Measurements from ENCODE around the gene CAMK1G. TPM values are rescaled to one million over a fixed set of nuclear protein-coding genes. Genes with fewer than 3 reads are reported as not detected.
A peak's percentile ranks its signal among the peaks of the same experiment; 100 is the strongest.

Gene CAMK1G
- polyA plus RNA-seq, 1 donor (not counting 4 experiments of a cell fraction or from before 2014, with no cell fraction given), result not detected

- FAIRE-seq, result no peak
- no peak overlapping the region for H3K27ac ChIP-seq (ENCODE audit: control insufficient read depth, insufficient read depth, low read length)
- H2AFZ ChIP-seq (ENCODE audit: control insufficient read depth, low read length), result no peak overlapping the region
- no peak overlapping the region for H3K9ac ChIP-seq (ENCODE audit: control insufficient read depth, extremely low read depth, insufficient read depth, low read length)
- H4K20me1 ChIP-seq (ENCODE audit: control insufficient read depth, extremely low read depth, insufficient read depth, low read length), result peaks cover 94% of the 10 kb centered on the region
- H3K36me3 ChIP-seq (ENCODE audit: control insufficient read depth in 2 of 2, extremely low read depth in 1 of 2, insufficient read depth in 2 of 2, low read length in 2 of 2), result peaks cover 82 to 100% of the 10 kb centered on the region in 2 experiments
- no peak overlapping the region for H3K4me2 ChIP-seq (ENCODE audit: control insufficient read depth, extremely low read depth, insufficient read depth, low read depth, low read length)
- H3K79me2 ChIP-seq (ENCODE audit: control insufficient read depth, insufficient read depth, low read length), result no peaks in the 10 kb centered on the region
- no peaks in the 10 kb centered on the region for H3K9me1 ChIP-seq (ENCODE audit: control insufficient read depth, extremely low read depth, insufficient read depth, low read length)
- peak; percentile 36 for DNase-seq (ENCODE audit: low read depth, low spot score)
- H3K4me1 ChIP-seq (ENCODE audit: control insufficient read depth, extremely low read depth, insufficient read depth, low read length), result no peaks in the 10 kb centered on the region
- H3K27me3 ChIP-seq (ENCODE audit: control insufficient read depth, extremely low read depth, insufficient read depth, low read length), result no peaks in the 10 kb centered on the region
- no peaks in the 10 kb centered on the region for H3K9me3 ChIP-seq (ENCODE audit: control insufficient read depth, low read depth, low read length)
- dilution Hi-C loops (cut with MboI; ENCODE audit: extremely low pct_ligation_motif_present, low sequenced_read_pairs), result no loop called here
- H3K4me3 ChIP-seq (ENCODE audit: control insufficient read depth in 2 of 3, extremely low read depth in 1 of 3, insufficient read depth in 2 of 3, low read depth in 1 of 3, low read length in 3 of 3), result no peak overlapping the region
- TF ChIP-seq CTCF (optimal IDR thresholded peaks at IDR 0.05 in 1 of 3, IDR thresholded peaks at IDR 0.05 in 1 of 3, conservative IDR thresholded peaks at IDR 0.05 in 1 of 3; ENCODE audit: extremely low read depth in 1 of 3, insufficient read depth in 2 of 3, low read length in 3 of 3) (no peak), EZH2 (IDR thresholded peaks at IDR 0.05; ENCODE audit: low read length) (no peak)
These were observed 37.8 kb downstream of the CAMK1G start for GRCh38 chr1:209621286-209621685.

GRCh38 chr1:209621741-209622655 lies 38.5 kb downstream of the CAMK1G start:
- FAIRE-seq (peak; percentile 44), DNase-seq (ENCODE audit: low read depth, low spot score) (peak; percentile 36)
- Histone ChIP-seq H3K79me2 (ENCODE audit: control insufficient read depth, insufficient read depth, low read length) (no peaks in the 10 kb centered on the region), H3K9ac (ENCODE audit: control insufficient read depth, extremely low read depth, insufficient read depth, low read length) (no peak overlapping the region), H3K36me3 (ENCODE audit: control insufficient read depth in 2 of 2, extremely low read depth in 1 of 2, insufficient read depth in 2 of 2, low read length in 2 of 2) (peaks cover 80 to 100% of the 10 kb centered on the region in 2 experiments), H3K27ac (ENCODE audit: control insufficient read depth, insufficient read depth, low read length) (no peak overlapping the region), H3K9me3 (ENCODE audit: control insufficient read depth, low read depth, low read length) (no peaks in the 10 kb centered on the region), H3K9me1 (ENCODE audit: control insufficient read depth, extremely low read depth, insufficient read depth, low read length) (no peaks in the 10 kb centered on the region), H4K20me1 (ENCODE audit: control insufficient read depth, extremely low read depth, insufficient read depth, low read length) (peaks cover 94% of the 10 kb centered on the region), H3K27me3 (ENCODE audit: control insufficient read depth, extremely low read depth, insufficient read depth, low read length) (no peaks in the 10 kb centered on the region), H2AFZ (ENCODE audit: control insufficient read depth, low read length) (no peak overlapping the region), H3K4me2 (ENCODE audit: control insufficient read depth, extremely low read depth, insufficient read depth, low read depth, low read length) (no peak overlapping the region), H3K4me1 (ENCODE audit: control insufficient read depth, extremely low read depth, insufficient read depth, low read length) (no peaks in the 10 kb centered on the region), H3K4me3 (ENCODE audit: control insufficient read depth in 2 of 3, extremely low read depth in 1 of 3, insufficient read depth in 2 of 3, low read depth in 1 of 3, low read length in 3 of 3) (no peak overlapping the region)
- no peak for TF ChIP-seq CTCF (optimal IDR thresholded peaks at IDR 0.05 in 1 of 3, IDR thresholded peaks at IDR 0.05 in 1 of 3, conservative IDR thresholded peaks at IDR 0.05 in 1 of 3; ENCODE audit: extremely low read depth in 1 of 3, insufficient read depth in 2 of 3, low read length in 3 of 3)
- TF ChIP-seq EZH2 (IDR thresholded peaks at IDR 0.05; ENCODE audit: low read length), result no peak
- dilution Hi-C loops (cut with MboI; ENCODE audit: extremely low pct_ligation_motif_present, low sequenced_read_pairs), result no loop called here
